IMR-90 (cell line): ENCODE data around the gene HSH2D. TPM values are rescaled to one million over a fixed set of nuclear protein-coding genes. Genes with fewer than 3 reads are reported as not detected.

ENCODE experiments used
- ATAC-seq: fragments of 200-7000 bp; cut with Tn5 transposase; 2 replicates; pipeline ENCODE4 v1.9.1; 2020; ENCODE audit warnings: low read depth, mild to moderate bottlenecking, moderate library complexity
- BruUV-seq: library from RNA; stranded (reverse); fragments of 400-500 nt; replicated peaks from 2 replicates; lab custom pipeline; 2021; lab: Mats Ljungman, UMichigan
- CTCF ChIA-PET: fragments of 300-600 bp; formaldehyde crosslinking; extraction: SDS; loops from one replicate; lab custom pipeline; 2021; ENCODE audit warnings: antibody characterized with exemption; lab: Yijun Ruan, JAX
- POLR2A ChIA-PET: fragments of 300-600 bp; sonication (Branson Sonifier 250); formaldehyde crosslinking; loops from one replicate; lab custom pipeline; 2022; ENCODE audit warnings: antibody characterized with exemption; ENCODE audit not compliant: unreplicated experiment; lab: Charles Lee
- DNase-seq: peaks from one replicate; pipeline ENCODE4 v3.0.0; 2013
- H2AFZ ChIP-seq: replicated peaks from 2 replicates; pipeline ENCODE3; 2013; ENCODE audit warnings: low read length, mild to moderate bottlenecking; ENCODE audit not compliant: poor library complexity
- H2AK5ac ChIP-seq: 2 replicates; pipeline ENCODE4 v1.6.1; 2013; ENCODE audit warnings: low read depth, low read length, inconsistent platforms
- H2AK9ac ChIP-seq: replicated peaks from 2 replicates; pipeline ENCODE3; 2013; ENCODE audit warnings: mild to moderate bottlenecking, low read depth, low read length, moderate library complexity; ENCODE audit not compliant: poor library complexity
- H2BK120ac ChIP-seq: 2 replicates; pipeline ENCODE4 v1.6.1; 2013; ENCODE audit warnings: low read depth, low read length, inconsistent platforms
- H2BK15ac ChIP-seq: 3 replicates; pipeline ENCODE4 v1.6.1; 2013; ENCODE audit warnings: low read depth, low read length, inconsistent platforms
- H2BK20ac ChIP-seq: 2 replicates; pipeline ENCODE4 v1.6.1; 2013; ENCODE audit warnings: low read depth, mild to moderate bottlenecking, inconsistent platforms, low read length, moderate library complexity
- H2BK5ac ChIP-seq: 2 replicates; pipeline ENCODE4 v1.6.1; 2013; ENCODE audit warnings: mild to moderate bottlenecking, low read depth, low read length, inconsistent platforms; ENCODE audit not compliant: poor library complexity, severe bottlenecking
- H3K14ac ChIP-seq: replicated peaks from 2 replicates; pipeline ENCODE4 v1.6.1; 2013; ENCODE audit warnings: low read depth, low read length, inconsistent platforms
- H3K18ac ChIP-seq: 2 replicates; pipeline ENCODE4 v1.6.1; 2013; ENCODE audit warnings: low read depth, low read length, control low read depth
- H3K23ac ChIP-seq: 2 replicates; pipeline ENCODE4 v1.6.1; 2013; ENCODE audit warnings: low read depth, low read length, inconsistent platforms
- H3K27ac ChIP-seq: 2 replicates; pipeline ENCODE4 v1.5.1; 2013; ENCODE audit warnings: mild to moderate bottlenecking, control low read depth, low read length; ENCODE audit not compliant: insufficient read depth
- H3K27me3 ChIP-seq: 2 replicates; pipeline ENCODE4 v1.6.1; 2013; ENCODE audit warnings: low read length; ENCODE audit not compliant: control insufficient read depth, insufficient read depth
- H3K36me3 ChIP-seq: 2 replicates; pipeline ENCODE4 v1.6.1; 2013; ENCODE audit warnings: low read length, mixed read lengths; ENCODE audit not compliant: control insufficient read depth, insufficient read depth
- H3K4ac ChIP-seq: 2 replicates; pipeline ENCODE4 v1.6.1; 2013; ENCODE audit warnings: low read depth, low read length, inconsistent platforms
- H3K4me1 ChIP-seq: 2 replicates; pipeline ENCODE4 v1.6.1; 2013; ENCODE audit warnings: low read length, mixed read lengths; ENCODE audit not compliant: control insufficient read depth, insufficient read depth
- H3K4me2 ChIP-seq: 2 replicates; pipeline ENCODE4 v1.6.1; 2013; ENCODE audit warnings: low read depth, mild to moderate bottlenecking, control low read depth, low read length, moderate library complexity
- H3K4me3 ChIP-seq: 2 replicates; pipeline ENCODE4 v1.5.1; 2013; ENCODE audit warnings: low read depth, mild to moderate bottlenecking, control low read depth, low read length, moderate library complexity; ENCODE audit not compliant: insufficient read depth
- H3K56ac ChIP-seq: 2 replicates; pipeline ENCODE4 v1.6.1; 2013; ENCODE audit warnings: low read length, inconsistent platforms; ENCODE audit not compliant: insufficient read depth; ENCODE audit errors: extremely low read depth
- H3K79me1 ChIP-seq, 2 experiments: 2 replicates each; pipeline ENCODE4 v1.6.1; 2013; ENCODE audit warnings: low read length in 2 of 2, inconsistent platforms in 1 of 2, low read depth in 1 of 2
- H3K9ac ChIP-seq: 2 replicates; pipeline ENCODE4 v1.6.1; 2013; ENCODE audit warnings: low read depth, low read length, control low read depth
- H3K9me1 ChIP-seq: 2 replicates; pipeline ENCODE4 v1.6.1; 2013; ENCODE audit warnings: low read length, inconsistent platforms; ENCODE audit not compliant: insufficient read depth
- H3K9me3 ChIP-seq: 2 replicates; pipeline ENCODE4 v1.6.1; 2013; ENCODE audit warnings: low read length; ENCODE audit not compliant: control insufficient read depth, insufficient read depth
- H4K20me1 ChIP-seq: 2 replicates; pipeline ENCODE4 v1.6.1; 2013; ENCODE audit warnings: low read length, inconsistent platforms; ENCODE audit not compliant: insufficient read depth
- H4K5ac ChIP-seq: 2 replicates; pipeline ENCODE4 v1.6.1; 2013; ENCODE audit warnings: mild to moderate bottlenecking, low read depth, low read length, control low read depth
- H4K8ac ChIP-seq, 2 experiments: 2 replicates each; pipeline ENCODE4 v1.6.1; 2013; ENCODE audit warnings: low read depth in 2 of 2, low read length in 2 of 2, control low read depth in 1 of 2, inconsistent platforms in 1 of 2
- H4K91ac ChIP-seq: 2 replicates; pipeline ENCODE4 v1.6.1; 2013; ENCODE audit warnings: low read depth, low read length, inconsistent platforms; ENCODE audit not compliant: insufficient read depth
- BHLHE40 ChIP-seq: fragments of 150-350 bp; IDR thresholded peaks from 2 replicates; pipeline ENCODE4 v1.6.1; 2016; ENCODE audit warnings: mild to moderate bottlenecking, low read depth, low read length
- CEBPB ChIP-seq: IDR thresholded peaks from 2 replicates; pipeline ENCODE4 v1.6.1; 2012; ENCODE audit warnings: low read depth, low read length, improper control_type of control experiment
- CHD1 ChIP-seq: IDR thresholded peaks from 2 replicates; pipeline ENCODE4 v1.6.1; 2012; ENCODE audit warnings: low read depth, low read length, improper control_type of control experiment
- FOS ChIP-seq: fragments of 150-350 bp; IDR thresholded peaks from 2 replicates; pipeline ENCODE4 v1.6.1; 2016; ENCODE audit warnings: low read depth, low read length
- MAFK ChIP-seq: IDR thresholded peaks from 2 replicates; pipeline ENCODE4 v1.6.1; 2012; ENCODE audit warnings: low read depth, low read length, improper control_type of control experiment
- MAZ ChIP-seq: IDR thresholded peaks from 2 replicates; pipeline ENCODE4 v1.6.1; 2012; ENCODE audit warnings: low read depth, mild to moderate bottlenecking, low read length, improper control_type of control experiment, moderate library complexity, borderline replicate concordance
- MXI1 ChIP-seq: IDR thresholded peaks from 2 replicates; pipeline ENCODE4 v1.6.1; 2012; ENCODE audit warnings: low read depth, mild to moderate bottlenecking, low read length, moderate library complexity, borderline replicate concordance
- NFE2L2 ChIP-seq: fragments of 150-350 bp; IDR thresholded peaks from 2 replicates; pipeline ENCODE4 v1.6.1; 2016; ENCODE audit warnings: low read depth, mild to moderate bottlenecking, low read length
- POLR2A ChIP-seq: IDR thresholded peaks from 2 replicates; pipeline ENCODE4 v1.6.1; 2012; ENCODE audit warnings: mild to moderate bottlenecking, low read depth, low read length
- RAD21 ChIP-seq: IDR thresholded peaks from 2 replicates; pipeline ENCODE4 v1.6.1; 2012; ENCODE audit warnings: low read length, improper control_type of control experiment
- RCOR1 ChIP-seq: IDR thresholded peaks from 2 replicates; pipeline ENCODE4 v1.6.1; 2012; ENCODE audit warnings: mild to moderate bottlenecking, low read length, improper control_type of control experiment; ENCODE audit not compliant: insufficient replicate concordance
- RFX5 ChIP-seq: IDR thresholded peaks from 2 replicates; pipeline ENCODE4 v1.8.0; 2012; ENCODE audit warnings: low read depth, mild to moderate bottlenecking, low read length, moderate library complexity
- SMC3 ChIP-seq: fragments of 150-350 bp; IDR thresholded peaks from 2 replicates; pipeline ENCODE4 v1.6.1; 2016; ENCODE audit warnings: low read depth, mild to moderate bottlenecking, antibody characterized with exemption, low read length, moderate library complexity
- WGBS, 2 experiments: methylation state at CpG; one replicate each; pipeline versions ENCODE4 v1.1.5 to v1.1.7; 2013; ENCODE audit warnings: missing lambda C conversion rate in 2 of 2; ENCODE audit not compliant: insufficient read length in 1 of 2; ENCODE audit errors: extremely low coverage in 2 of 2; 5-methylcytosine and 5-hydroxymethylcytosine counted together
- dilution Hi-C: fragments of 300-500 bp; cut with HindIII; formaldehyde crosslinking; loops from one replicate; pipeline ENCODE4 v1.14.3; 2018; ENCODE audit warnings: low sequenced_read_pairs; ENCODE audit not compliant: unreplicated experiment
- in situ Hi-C: fragments of 300-500 bp; cut with MboI; formaldehyde crosslinking; loops from 3 replicates; pipeline ENCODE4 v1.14.3; 2019; ENCODE audit warnings: low sequenced_read_pairs, inconsistent platforms, mixed read lengths
- intact Hi-C: fragments of 100-400 bp; cut with micrococcal nuclease; formaldehyde crosslinking; loops from 2 replicates; pipeline ENCODE4 v1.10.0; 2022
- polyA plus RNA-seq, 3 experiments: library from polyadenylated mRNA; depleted of rRNA; stranded (reverse); fragments of >200 nt; gene quantifications; 2 replicates each; pipeline ENCODE4 v1.2.3, GENCODE V29; 2012; ENCODE audit warnings: low replicate concordance in 1 of 3
- total RNA-seq: library from RNA; depleted of rRNA; stranded (reverse); fragments of >200 nt; gene quantifications from 2 replicates; pipeline ENCODE4 v1.2.3, GENCODE V29; 2012
- TF ChIP-seq, protein P1 (sequence below): fragments of 150-350 bp; IDR thresholded peaks from 2 replicates; pipeline ENCODE4 v1.6.1; 2016; ENCODE audit warnings: low read depth, mild to moderate bottlenecking, low read length, moderate library complexity, borderline replicate concordance
- TF ChIP-seq, protein P2 (sequence below): fragments of 150-350 bp; IDR thresholded peaks from 2 replicates; pipeline ENCODE4 v1.6.1; 2017; ENCODE audit warnings: mild to moderate bottlenecking, antibody characterized with exemption, low read length, low read depth
- TF ChIP-seq, protein P3 (sequence below): conservative IDR thresholded peaks from 2 replicates; pipeline ENCODE4 v1.5.1; 2012; ENCODE audit warnings: mild to moderate bottlenecking, low read depth, low read length, improper control_type of control experiment

HSH2D gene
- total and polyA plus RNA-seq, 2 of the 4 experiments (the other 2 are of a cell fraction), result not detected

DNA sequence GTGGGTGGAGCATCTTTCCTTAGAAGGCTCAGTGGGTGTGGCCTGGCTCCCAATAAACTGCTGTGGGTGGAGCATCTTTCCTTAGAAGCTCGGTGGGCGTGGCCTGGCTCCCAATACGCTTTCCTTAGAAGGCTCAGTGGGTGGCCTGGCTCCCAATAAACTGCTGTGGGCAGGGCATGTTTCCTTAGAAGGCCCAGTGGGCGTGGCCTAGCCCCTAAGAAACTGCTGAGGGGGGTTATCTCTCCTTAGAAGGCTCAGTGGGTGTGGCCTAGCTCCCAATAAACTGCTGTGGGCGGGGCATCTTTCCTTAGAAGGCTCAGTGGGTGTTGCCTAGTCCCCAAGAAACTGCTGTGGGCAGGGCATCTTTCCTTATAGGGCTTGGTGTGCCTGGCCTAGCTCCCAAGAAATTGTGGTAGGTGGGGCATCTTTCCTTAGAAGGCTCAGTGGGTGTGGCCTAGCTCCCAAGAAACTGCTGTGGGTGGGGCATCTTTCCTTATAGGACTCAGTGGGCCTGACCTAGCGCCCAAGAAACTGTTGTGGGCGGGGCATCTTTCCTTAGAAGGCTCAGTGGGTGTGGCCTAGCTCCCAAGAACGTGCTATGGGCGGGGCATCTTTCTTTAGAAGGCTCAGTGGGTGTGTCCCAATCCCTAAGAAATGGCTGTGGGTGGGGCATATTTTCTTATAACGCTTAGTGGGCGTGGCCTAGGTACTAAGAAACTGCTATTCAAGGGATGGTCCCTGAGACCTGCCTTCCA, 10.3 kb downstream of the HSH2D start:
- no peaks in the 10 kb centered on the region for H3K9me3 ChIP-seq
- no peak overlapping the region for H3K56ac ChIP-seq
- no peak overlapping the region for H2AK9ac ChIP-seq
- in situ Hi-C loops (no loop called here), intact Hi-C loops (no loop called here), dilution Hi-C loops (no loop called here)
- no peak overlapping the region for H3K23ac ChIP-seq
- H3K9me1 ChIP-seq, result peaks cover 6% of the 10 kb centered on the region; the same call in 1 of the 2 replicates
- H2BK5ac ChIP-seq, result no peak overlapping the region
- H4K8ac ChIP-seq, result no peak overlapping the region
- ChIA-PET POLR2A (no interaction called here), CTCF (no interaction called here)
- no TSS peak for BruUV-seq
- no peak overlapping the region for H3K27ac ChIP-seq
- H3K9ac ChIP-seq, result no peak overlapping the region
- H3K14ac ChIP-seq, result no peak overlapping the region
- H2BK120ac ChIP-seq, result no peak overlapping the region
- no peak overlapping the region for H4K91ac ChIP-seq
- ATAC-seq, result no peak
- H3K18ac ChIP-seq, result no peak overlapping the region
- H3K4me3 ChIP-seq, result no peak overlapping the region
- peaks cover 3% of the 10 kb centered on the region for H3K4me1 ChIP-seq
- H2BK20ac ChIP-seq, result no peak overlapping the region
- H3K4me2 ChIP-seq, result no peak overlapping the region
- H4K20me1 ChIP-seq, result no peaks in the 10 kb centered on the region
- no peak for TF ChIP-seq SMC3
- TF ChIP-seq, protein P1, sequence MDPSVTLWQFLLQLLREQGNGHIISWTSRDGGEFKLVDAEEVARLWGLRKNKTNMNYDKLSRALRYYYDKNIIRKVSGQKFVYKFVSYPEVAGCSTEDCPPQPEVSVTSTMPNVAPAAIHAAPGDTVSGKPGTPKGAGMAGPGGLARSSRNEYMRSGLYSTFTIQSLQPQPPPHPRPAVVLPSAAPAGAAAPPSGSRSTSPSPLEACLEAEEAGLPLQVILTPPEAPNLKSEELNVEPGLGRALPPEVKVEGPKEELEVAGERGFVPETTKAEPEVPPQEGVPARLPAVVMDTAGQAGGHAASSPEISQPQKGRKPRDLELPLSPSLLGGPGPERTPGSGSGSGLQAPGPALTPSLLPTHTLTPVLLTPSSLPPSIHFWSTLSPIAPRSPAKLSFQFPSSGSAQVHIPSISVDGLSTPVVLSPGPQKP, result no peak
- TF ChIP-seq NFE2L2, result no peak
- no peak for TF ChIP-seq CHD1
- TF ChIP-seq RAD21, result no peak
- no peak for TF ChIP-seq FOS
- no peak for TF ChIP-seq RCOR1
- TF ChIP-seq BHLHE40, result no peak
- no peak for TF ChIP-seq RFX5
- no peak for TF ChIP-seq POLR2A
- TF ChIP-seq, protein P2, sequence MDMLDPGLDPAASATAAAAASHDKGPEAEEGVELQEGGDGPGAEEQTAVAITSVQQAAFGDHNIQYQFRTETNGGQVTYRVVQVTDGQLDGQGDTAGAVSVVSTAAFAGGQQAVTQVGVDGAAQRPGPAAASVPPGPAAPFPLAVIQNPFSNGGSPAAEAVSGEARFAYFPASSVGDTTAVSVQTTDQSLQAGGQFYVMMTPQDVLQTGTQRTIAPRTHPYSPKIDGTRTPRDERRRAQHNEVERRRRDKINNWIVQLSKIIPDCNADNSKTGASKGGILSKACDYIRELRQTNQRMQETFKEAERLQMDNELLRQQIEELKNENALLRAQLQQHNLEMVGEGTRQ, result no peak
- TF ChIP-seq MAFK, result no peak
- no peak for TF ChIP-seq CEBPB
- no peak for TF ChIP-seq MXI1
- TF ChIP-seq, protein P3, sequence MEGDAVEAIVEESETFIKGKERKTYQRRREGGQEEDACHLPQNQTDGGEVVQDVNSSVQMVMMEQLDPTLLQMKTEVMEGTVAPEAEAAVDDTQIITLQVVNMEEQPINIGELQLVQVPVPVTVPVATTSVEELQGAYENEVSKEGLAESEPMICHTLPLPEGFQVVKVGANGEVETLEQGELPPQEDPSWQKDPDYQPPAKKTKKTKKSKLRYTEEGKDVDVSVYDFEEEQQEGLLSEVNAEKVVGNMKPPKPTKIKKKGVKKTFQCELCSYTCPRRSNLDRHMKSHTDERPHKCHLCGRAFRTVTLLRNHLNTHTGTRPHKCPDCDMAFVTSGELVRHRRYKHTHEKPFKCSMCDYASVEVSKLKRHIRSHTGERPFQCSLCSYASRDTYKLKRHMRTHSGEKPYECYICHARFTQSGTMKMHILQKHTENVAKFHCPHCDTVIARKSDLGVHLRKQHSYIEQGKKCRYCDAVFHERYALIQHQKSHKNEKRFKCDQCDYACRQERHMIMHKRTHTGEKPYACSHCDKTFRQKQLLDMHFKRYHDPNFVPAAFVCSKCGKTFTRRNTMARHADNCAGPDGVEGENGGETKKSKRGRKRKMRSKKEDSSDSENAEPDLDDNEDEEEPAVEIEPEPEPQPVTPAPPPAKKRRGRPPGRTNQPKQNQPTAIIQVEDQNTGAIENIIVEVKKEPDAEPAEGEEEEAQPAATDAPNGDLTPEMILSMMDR, result no peak
- TF ChIP-seq MAZ, result no peak
- H3K4ac ChIP-seq, result no peak overlapping the region
- WGBS, 2 experiments, result 0% methylated on average over 1 of the region's 11 CpGs; no CpG with 5 or more reads in 1 of the 2 experiments
- no peak overlapping the region for H4K5ac ChIP-seq
- H3K79me1 ChIP-seq, result no peaks in the 10 kb centered on the region
- H2AK5ac ChIP-seq, result no peak overlapping the region
- H3K27me3 ChIP-seq, result peaks cover 4% of the 10 kb centered on the region; the same call in 1 of the 2 replicates
- H3K36me3 ChIP-seq, result no peaks in the 10 kb centered on the region
- H2AFZ ChIP-seq, result peak overlapping the region; percentile 49
- no peak overlapping the region for H2BK15ac ChIP-seq
- no peak for DNase-seq
